Activated B cell treated with CpG ODN at 0.5 μM for 24 hours (primary cell): ENCODE results near the gene PCSK9. TPM values are rescaled to one million over a fixed set of nuclear protein-coding genes. Genes with fewer than 3 reads are reported as not detected.

Experiments
- ATAC-seq: fragments of 200-7000 bp; cut with Tn5 transposase; one replicate; pipeline ENCODE4 v1.10.0; 2021; ENCODE audit warnings: low read depth, mild to moderate bottlenecking, moderate library complexity
- CTCF ChIA-PET: fragments of 350-600 bp; sonication (Branson Sonifier 250); formaldehyde crosslinking; loops from one replicate; lab custom pipeline; 2021; ENCODE audit warnings: antibody characterized with exemption; lab: Charles Lee
- POLR2A ChIA-PET: fragments of 350-600 bp; sonication (Branson Sonifier 250); formaldehyde crosslinking; loops from one replicate; lab custom pipeline; 2021; ENCODE audit warnings: antibody characterized with exemption; lab: Charles Lee
- DNase-seq: peaks from one replicate; pipeline ENCODE4 v3.0.0; 2022
- H3K27ac Mint-ChIP-seq: one replicate; pipeline ENCODE4 v1.8.0; 2020; ENCODE audit warnings: mixed read lengths
- H3K27me3 Mint-ChIP-seq: one replicate; pipeline ENCODE4 v1.8.0; 2021; ENCODE audit warnings: mixed read lengths
- H3K36me3 Mint-ChIP-seq: one replicate; pipeline ENCODE4 v1.8.0; 2021; ENCODE audit warnings: low read depth, mixed read lengths
- H3K4me1 Mint-ChIP-seq: one replicate; pipeline ENCODE4 v1.8.0; 2021; ENCODE audit warnings: mixed read lengths
- H3K4me3 Mint-ChIP-seq: one replicate; pipeline ENCODE4 v1.8.0; 2020; ENCODE audit warnings: mild to moderate bottlenecking, mixed read lengths
- H3K9me3 Mint-ChIP-seq: one replicate; pipeline ENCODE4 v1.8.0; 2020; ENCODE audit warnings: mixed read lengths
- CTCF ChIP-seq: fragments of 200-600 bp; IDR thresholded peaks from one replicate; pipeline ENCODE4 v1.8.0; 2022; ENCODE audit warnings: antibody characterized with exemption, mild to moderate bottlenecking
- intact Hi-C: fragments of 100-400 bp; cut with micrococcal nuclease; formaldehyde crosslinking; loops from one replicate; pipeline ENCODE4 v1.15.1; 2024
- total RNA-seq: library from RNA; stranded (reverse); gene quantifications from 2 replicates; pipeline ENCODE4 v1.2.3, GENCODE V29; 2022

The PCSK9 gene
- total RNA-seq, 1 donor from 2014 or later = not detected

GRCh38 chr1:55071477-55071876, 32.1 kb downstream of the PCSK9 start:
- no peak for TF ChIP-seq CTCF
- no peaks in the 10 kb centered on the region for H3K27me3 Mint-ChIP-seq
- peaks cover 92% of the 10 kb centered on the region for H3K36me3 Mint-ChIP-seq
- POLR2A ChIA-PET = no interaction called here
- H3K4me1 Mint-ChIP-seq = no peaks in the 10 kb centered on the region
- DNase-seq = no peak
- H3K9me3 Mint-ChIP-seq = no peaks in the 10 kb centered on the region
- ATAC-seq = no peak
- no peak overlapping the region for H3K27ac Mint-ChIP-seq
- intact Hi-C loops = no loop called here
- CTCF ChIA-PET = interaction anchor here (0.8 to 1.2 kb wide), 2 partner anchors 10 to 206 kb away, joined by 3 read pairs; no protein-coding TSS in a partner anchor
- no peak overlapping the region for H3K4me3 Mint-ChIP-seq

GRCh38 chr1:55073187-55073916, 34.0 kb downstream of the PCSK9 start:
- peaks cover 89% of the 10 kb centered on the region for H3K36me3 Mint-ChIP-seq
- no peak for TF ChIP-seq CTCF
- DNase-seq (no peak), ATAC-seq (no peak)
- intact Hi-C loops = no loop called here
- no peak overlapping the region for H3K27ac Mint-ChIP-seq
- no peak overlapping the region for H3K4me3 Mint-ChIP-seq
- POLR2A ChIA-PET = no interaction called here
- H3K9me3 Mint-ChIP-seq = no peaks in the 10 kb centered on the region
- no peaks in the 10 kb centered on the region for H3K4me1 Mint-ChIP-seq
- H3K27me3 Mint-ChIP-seq = no peaks in the 10 kb centered on the region
- CTCF ChIA-PET = interaction anchor here (0.7 kb wide), 1 partner anchor 121 kb away, joined by 3 read pairs; no protein-coding TSS in a partner anchor

GRCh38 chr1:55074455-55074854, 35.1 kb downstream of the PCSK9 start:
- CTCF ChIA-PET = no interaction called here
- Mint-ChIP-seq H3K4me3 (no peak overlapping the region), H3K27ac (no peak overlapping the region), H3K27me3 (no peaks in the 10 kb centered on the region), H3K9me3 (no peaks in the 10 kb centered on the region), H3K36me3 (peaks cover 89% of the 10 kb centered on the region), H3K4me1 (no peaks in the 10 kb centered on the region)
- POLR2A ChIA-PET = no interaction called here
- intact Hi-C loops = no loop called here
- no peak for ATAC-seq
- TF ChIP-seq CTCF = no peak
- DNase-seq = no peak

GRCh38 chr1:55076356-55076755, 37.0 kb downstream of the PCSK9 start:
- no peak for ATAC-seq

GRCh38 chr1:55078470-55078869, 39.1 kb downstream of the PCSK9 start:
- CTCF ChIA-PET = no interaction called here
- no peak overlapping the region for H3K27ac Mint-ChIP-seq
- POLR2A ChIA-PET = no interaction called here
- TF ChIP-seq CTCF = no peak
- no peak overlapping the region for H3K4me3 Mint-ChIP-seq
- no peak for DNase-seq
- no peaks in the 10 kb centered on the region for H3K9me3 Mint-ChIP-seq
- ATAC-seq = no peak
- H3K4me1 Mint-ChIP-seq = no peaks in the 10 kb centered on the region
- peaks cover 91% of the 10 kb centered on the region for H3K36me3 Mint-ChIP-seq
- H3K27me3 Mint-ChIP-seq = no peaks in the 10 kb centered on the region
- intact Hi-C loops = no loop called here

More at GRCh38 chr1:55076356-55076755, 37.0 kb downstream of the PCSK9 start:
- intact Hi-C loops = no loop called here
- peaks cover 90% of the 10 kb centered on the region for H3K36me3 Mint-ChIP-seq
- no peak overlapping the region for H3K27ac Mint-ChIP-seq
- no peaks in the 10 kb centered on the region for H3K27me3 Mint-ChIP-seq
- no peaks in the 10 kb centered on the region for H3K4me1 Mint-ChIP-seq
- no peak for TF ChIP-seq CTCF
- H3K9me3 Mint-ChIP-seq = no peaks in the 10 kb centered on the region
- ChIA-PET POLR2A (no interaction called here), CTCF (no interaction called here)
- H3K4me3 Mint-ChIP-seq = no peak overlapping the region
- no peak for DNase-seq
